Measurements from ENCODE around the gene CELF1. TPM values are rescaled to one million over a fixed set of nuclear protein-coding genes. Genes with fewer than 3 reads are reported as not detected.

CELF1 gene
- total and polyA plus RNA-seq, 2 donors (not counting 1 experiment from before 2014, with no cell fraction given) = 52.0 to 153 TPM

- peak; percentile 42 for DNase-seq
- peak overlapping the region; percentile 17 for H2AFZ ChIP-seq (ENCODE audit: insufficient read depth, low read depth, low read length, poor library complexity, severe bottlenecking)
- POLR2A ChIA-PET = no interaction called here
- H3K79me2 ChIP-seq (ENCODE audit: control insufficient read depth, insufficient read depth, low read length) = peaks cover 92% of the 10 kb centered on the region
- H3K36me3 ChIP-seq (replicated peaks in 1 of 2; ENCODE audit: control extremely low read depth in 1 of 2, control insufficient read depth in 1 of 2, extremely low read depth in 1 of 2, insufficient read depth in 2 of 2, low read length in 1 of 2) = peaks cover 6 to 10% of the 10 kb centered on the region in 2 experiments
- H3K4me3 ChIP-seq (ENCODE audit: control extremely low read depth in 1 of 5, extremely low read depth in 1 of 5, insufficient read depth in 1 of 5, low read depth in 2 of 5, low read length in 4 of 5) = peak overlapping the region in 3 of 5 experiments; percentile 8 to 28 (median 25)
- CTCF ChIA-PET = interaction anchor here (0.7 to 1.0 kb wide), 2 partner anchors 12 to 223 kb away, joined by 4 read pairs; no protein-coding TSS in a partner anchor
- Mint-ChIP-seq H3K9me3 (ENCODE audit: insufficient read depth) (no peaks in the 10 kb centered on the region), H3K4me1 (peaks cover 70% of the 10 kb centered on the region), H3K27me3 (no peaks in the 10 kb centered on the region), H3K27ac (peak overlapping the region; percentile 62), H3K4me3 (peak overlapping the region; percentile 72)
- peaks cover 40 to 53% of the 10 kb centered on the region in 2 donors for H3K4me1 ChIP-seq (ENCODE audit: control insufficient read depth in 2 of 2, insufficient read depth in 2 of 2, low read length in 2 of 2)
- peak overlapping the region; percentile 35 to 91 for H3K27ac ChIP-seq (ENCODE audit: low read length in 2 of 2)
- WGBS (ENCODE audit: insufficient coverage) = 50% methylated on average over 2 of the region's 10 CpGs
- H3K9ac ChIP-seq (ENCODE audit: low read length) = peak overlapping the region; percentile 25
- no peaks in the 10 kb centered on the region for H3K9me3 ChIP-seq (ENCODE audit: control extremely low read depth in 1 of 3, control insufficient read depth in 2 of 3, insufficient read depth in 1 of 3, low read length in 2 of 3)
- H4K20me1 ChIP-seq (ENCODE audit: control insufficient read depth, insufficient read depth, low read length, poor library complexity, severe bottlenecking) = peaks cover 47% of the 10 kb centered on the region
- H3K27me3 ChIP-seq (replicated peaks in 1 of 4; ENCODE audit: control extremely low read depth in 1 of 4, control insufficient read depth in 3 of 4, insufficient read depth in 4 of 4, low read length in 3 of 4) = no peaks in the 10 kb centered on the region
- H3K4me2 ChIP-seq (replicated peaks; ENCODE audit: low read depth, low read length, poor library complexity, severe bottlenecking) = peak overlapping the region; percentile 68
- ATAC-seq (ENCODE audit: low read depth) = no peak
- no peak for TF ChIP-seq CTCF (IDR thresholded peaks at IDR 0.05)
- TF ChIP-seq EZH2 (IDR thresholded peaks at IDR 0.05; ENCODE audit: borderline replicate concordance, insufficient read depth, low read depth, low read length, poor library complexity, severe bottlenecking) = no peak
- intact Hi-C loops (cut with micrococcal nuclease) = loop anchor here (2.0 kb wide), 1 partner anchor 18 kb away; no protein-coding TSS in a partner anchor
Observed at GRCh38 chr11:47506795-47507562, 46.0 kb downstream of the CELF1 start.

DNA sequence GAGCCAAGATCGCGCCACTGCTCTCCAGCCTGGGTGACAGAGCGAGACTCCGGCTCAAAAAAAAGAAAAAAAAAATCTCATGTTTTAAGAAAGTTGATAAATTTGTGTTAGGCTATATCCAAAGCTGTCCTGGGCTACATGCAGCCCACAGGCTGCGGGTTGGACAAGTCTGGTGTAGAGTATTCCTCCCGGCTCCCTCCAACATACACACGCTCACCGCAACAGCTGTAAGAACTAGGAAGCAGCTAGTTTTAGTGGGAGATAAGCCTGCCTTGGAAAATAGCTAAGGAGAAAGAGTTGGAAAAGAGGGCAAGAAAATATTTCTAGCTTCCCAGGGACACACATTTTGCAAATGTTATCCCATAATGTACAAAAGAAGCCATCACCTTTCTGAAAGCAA lies 46.6 kb downstream of the CELF1 start:
- DNase-seq (no peak), ATAC-seq (ENCODE audit: low read depth) (no peak)
- Mint-ChIP-seq H3K4me3 (peak overlapping the region; percentile 72), H3K4me1 (peaks cover 65% of the 10 kb centered on the region), H3K27ac (peak overlapping the region; percentile 62), H3K9me3 (ENCODE audit: insufficient read depth) (no peaks in the 10 kb centered on the region), H3K27me3 (no peaks in the 10 kb centered on the region)
- intact Hi-C loops (cut with micrococcal nuclease) = loop anchor here (2.0 kb wide), 1 partner anchor 18 kb away; no protein-coding TSS in a partner anchor
- Histone ChIP-seq H3K4me2 (replicated peaks; ENCODE audit: low read depth, low read length, poor library complexity, severe bottlenecking) (no peak overlapping the region), H3K4me3 (ENCODE audit: control extremely low read depth in 1 of 5, extremely low read depth in 1 of 5, insufficient read depth in 1 of 5, low read depth in 2 of 5, low read length in 4 of 5) (no peak overlapping the region), H3K9ac (ENCODE audit: low read length) (no peak overlapping the region), H3K27ac (ENCODE audit: low read length in 2 of 2) (peak overlapping the region in 1 of 2 donors; percentile 91), H3K79me2 (ENCODE audit: control insufficient read depth, insufficient read depth, low read length) (peaks cover 92% of the 10 kb centered on the region), H4K20me1 (ENCODE audit: control insufficient read depth, insufficient read depth, low read length, poor library complexity, severe bottlenecking) (peaks cover 48% of the 10 kb centered on the region), H3K36me3 (replicated peaks in 1 of 2; ENCODE audit: control extremely low read depth in 1 of 2, control insufficient read depth in 1 of 2, extremely low read depth in 1 of 2, insufficient read depth in 2 of 2, low read length in 1 of 2) (peaks cover 6 to 10% of the 10 kb centered on the region in 2 experiments), H2AFZ (ENCODE audit: insufficient read depth, low read depth, low read length, poor library complexity, severe bottlenecking) (no peak overlapping the region), H3K27me3 (replicated peaks in 1 of 4; ENCODE audit: control extremely low read depth in 1 of 4, control insufficient read depth in 3 of 4, insufficient read depth in 4 of 4, low read length in 3 of 4) (no peaks in the 10 kb centered on the region), H3K9me3 (ENCODE audit: control extremely low read depth in 1 of 3, control insufficient read depth in 2 of 3, insufficient read depth in 1 of 3, low read length in 2 of 3) (no peaks in the 10 kb centered on the region), H3K4me1 (ENCODE audit: control insufficient read depth in 2 of 2, insufficient read depth in 2 of 2, low read length in 2 of 2) (peaks cover 37 to 47% of the 10 kb centered on the region in 2 donors)
- whole genome bisulfite sequencing (ENCODE audit: insufficient coverage) = 98% methylated on average over 4 of the region's 8 CpGs
- TF ChIP-seq CTCF (IDR thresholded peaks at IDR 0.05) = no peak
- TF ChIP-seq EZH2 (IDR thresholded peaks at IDR 0.05; ENCODE audit: borderline replicate concordance, insufficient read depth, low read depth, low read length, poor library complexity, severe bottlenecking) = no peak
- CTCF ChIA-PET = interaction anchor here (1.0 kb wide), 1 partner anchor 13 kb away, joined by 4 read pairs; no protein-coding TSS in a partner anchor
- POLR2A ChIA-PET = interaction anchor here (0.7 kb wide), 1 partner anchor 30 kb away, joined by 3 read pairs; no protein-coding TSS in a partner anchor
